Mammary epithelial cell (primary cell): Measurements from ENCODE around the gene LLPH.

Source experiments
- EZH2 ChIP-seq: IDR thresholded peaks from 2 replicates; pipeline ENCODE4 v1.6.1; 2012; ENCODE audit warnings: low read length, inconsistent platforms, borderline replicate concordance
- TF ChIP-seq, protein P1 (sequence below), 2 donors: IDR thresholded peaks in 1 of 2; conservative IDR thresholded peaks in 1 of 2; 2 replicates each; pipeline ENCODE4 v1.5.1; 2011 to 2012; ENCODE audit warnings: inconsistent platforms in 2 of 2, low read length in 2 of 2, mild to moderate bottlenecking in 2 of 2, control low read depth in 1 of 2, low read depth in 1 of 2; ENCODE audit not compliant: insufficient read depth in 1 of 2; ENCODE audit errors: extremely low read depth in 1 of 2

DNA sequence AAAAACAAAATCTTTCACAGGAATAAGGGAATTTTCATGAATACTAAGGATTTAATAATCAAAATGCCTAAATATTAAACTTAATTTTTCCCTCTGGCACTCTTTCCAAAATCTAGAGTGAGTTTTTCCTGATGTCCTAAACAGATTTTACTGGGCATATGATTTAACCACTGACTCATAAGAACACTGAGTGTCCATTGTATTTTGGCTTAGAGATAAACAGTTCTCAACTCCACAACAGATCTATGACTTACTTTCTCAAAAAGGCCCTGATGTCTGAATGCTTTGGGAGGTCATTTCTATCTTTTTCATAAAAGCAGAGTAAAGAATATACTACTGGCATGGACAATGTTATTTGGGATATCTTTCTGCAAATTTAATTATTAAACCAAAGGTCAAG lies 24.2 kb upstream of the LLPH start:
- TF ChIP-seq, protein P1, sequence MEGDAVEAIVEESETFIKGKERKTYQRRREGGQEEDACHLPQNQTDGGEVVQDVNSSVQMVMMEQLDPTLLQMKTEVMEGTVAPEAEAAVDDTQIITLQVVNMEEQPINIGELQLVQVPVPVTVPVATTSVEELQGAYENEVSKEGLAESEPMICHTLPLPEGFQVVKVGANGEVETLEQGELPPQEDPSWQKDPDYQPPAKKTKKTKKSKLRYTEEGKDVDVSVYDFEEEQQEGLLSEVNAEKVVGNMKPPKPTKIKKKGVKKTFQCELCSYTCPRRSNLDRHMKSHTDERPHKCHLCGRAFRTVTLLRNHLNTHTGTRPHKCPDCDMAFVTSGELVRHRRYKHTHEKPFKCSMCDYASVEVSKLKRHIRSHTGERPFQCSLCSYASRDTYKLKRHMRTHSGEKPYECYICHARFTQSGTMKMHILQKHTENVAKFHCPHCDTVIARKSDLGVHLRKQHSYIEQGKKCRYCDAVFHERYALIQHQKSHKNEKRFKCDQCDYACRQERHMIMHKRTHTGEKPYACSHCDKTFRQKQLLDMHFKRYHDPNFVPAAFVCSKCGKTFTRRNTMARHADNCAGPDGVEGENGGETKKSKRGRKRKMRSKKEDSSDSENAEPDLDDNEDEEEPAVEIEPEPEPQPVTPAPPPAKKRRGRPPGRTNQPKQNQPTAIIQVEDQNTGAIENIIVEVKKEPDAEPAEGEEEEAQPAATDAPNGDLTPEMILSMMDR (conservative IDR thresholded peaks at IDR 0.05 in 1 of 2, IDR thresholded peaks at IDR 0.05 in 1 of 2; ENCODE audit: extremely low read depth in 1 of 2, insufficient read depth in 1 of 2, low read depth in 1 of 2, low read length in 2 of 2), result no peak
- TF ChIP-seq EZH2, result no peak
